ENCODE measurements around the gene RNF225. TPM values are rescaled to one million over a fixed set of nuclear protein-coding genes. Genes with fewer than 3 reads are reported as not detected.
"Not testable (repeated sequence)": the region's sequence is repeated elsewhere in the genome, so short reads cannot be mapped to it uniquely, and the experiment has no call there.

RNF225 gene
- total and polyA plus RNA-seq, 12 donors, result not detected

DNA sequence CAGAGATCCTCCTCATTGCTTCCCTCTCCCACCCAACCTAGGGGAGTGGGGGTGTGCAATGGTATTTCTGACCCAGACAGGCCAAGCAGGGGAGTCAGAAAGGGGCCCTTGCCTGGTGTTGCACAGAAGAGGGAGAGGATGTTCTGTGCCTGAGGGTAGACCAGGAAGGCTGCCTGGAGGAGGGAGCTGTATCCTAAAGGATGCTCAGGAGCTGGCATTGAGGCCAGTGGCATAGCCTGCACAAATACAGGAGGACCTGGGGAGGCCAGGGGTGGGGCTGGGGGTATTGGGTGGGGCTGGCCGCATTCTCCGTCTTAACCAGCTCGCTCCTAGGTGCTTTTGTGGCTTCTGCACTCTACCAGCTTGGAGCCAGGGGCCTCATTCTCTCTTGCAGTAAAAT lies 4.4 kb downstream of the RNF225 start:
- WGBS, 4 donors, result 92 to 98% (median 95%) methylated on average over 3 of the region's 3 CpGs
- peaks cover 11 to 19% of the 10 kb centered on the region in 2 donors for H3K4me1 ChIP-seq (replicated peaks in 1 of 2)
- H3K27me3 ChIP-seq, result peaks cover 4% of the 10 kb centered on the region
- DNase-seq, result peak in 1 of 7 donors; percentile 15
- H3K36me3 ChIP-seq (replicated peaks in 1 of 2), result peaks cover 0 to 1% of the 10 kb centered on the region in 2 donors
- H3K27ac ChIP-seq, result no peak overlapping the region
- H3K9me3 ChIP-seq (replicated peaks in 1 of 3), result no peaks in the 10 kb centered on the region
- TF ChIP-seq, protein P1, sequence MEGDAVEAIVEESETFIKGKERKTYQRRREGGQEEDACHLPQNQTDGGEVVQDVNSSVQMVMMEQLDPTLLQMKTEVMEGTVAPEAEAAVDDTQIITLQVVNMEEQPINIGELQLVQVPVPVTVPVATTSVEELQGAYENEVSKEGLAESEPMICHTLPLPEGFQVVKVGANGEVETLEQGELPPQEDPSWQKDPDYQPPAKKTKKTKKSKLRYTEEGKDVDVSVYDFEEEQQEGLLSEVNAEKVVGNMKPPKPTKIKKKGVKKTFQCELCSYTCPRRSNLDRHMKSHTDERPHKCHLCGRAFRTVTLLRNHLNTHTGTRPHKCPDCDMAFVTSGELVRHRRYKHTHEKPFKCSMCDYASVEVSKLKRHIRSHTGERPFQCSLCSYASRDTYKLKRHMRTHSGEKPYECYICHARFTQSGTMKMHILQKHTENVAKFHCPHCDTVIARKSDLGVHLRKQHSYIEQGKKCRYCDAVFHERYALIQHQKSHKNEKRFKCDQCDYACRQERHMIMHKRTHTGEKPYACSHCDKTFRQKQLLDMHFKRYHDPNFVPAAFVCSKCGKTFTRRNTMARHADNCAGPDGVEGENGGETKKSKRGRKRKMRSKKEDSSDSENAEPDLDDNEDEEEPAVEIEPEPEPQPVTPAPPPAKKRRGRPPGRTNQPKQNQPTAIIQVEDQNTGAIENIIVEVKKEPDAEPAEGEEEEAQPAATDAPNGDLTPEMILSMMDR (IDR thresholded peaks at IDR 0.05), result no peak
- no peak overlapping the region for H3K4me3 ChIP-seq
- intact Hi-C loops (cut with DNase I), result no loop called here

DNA sequence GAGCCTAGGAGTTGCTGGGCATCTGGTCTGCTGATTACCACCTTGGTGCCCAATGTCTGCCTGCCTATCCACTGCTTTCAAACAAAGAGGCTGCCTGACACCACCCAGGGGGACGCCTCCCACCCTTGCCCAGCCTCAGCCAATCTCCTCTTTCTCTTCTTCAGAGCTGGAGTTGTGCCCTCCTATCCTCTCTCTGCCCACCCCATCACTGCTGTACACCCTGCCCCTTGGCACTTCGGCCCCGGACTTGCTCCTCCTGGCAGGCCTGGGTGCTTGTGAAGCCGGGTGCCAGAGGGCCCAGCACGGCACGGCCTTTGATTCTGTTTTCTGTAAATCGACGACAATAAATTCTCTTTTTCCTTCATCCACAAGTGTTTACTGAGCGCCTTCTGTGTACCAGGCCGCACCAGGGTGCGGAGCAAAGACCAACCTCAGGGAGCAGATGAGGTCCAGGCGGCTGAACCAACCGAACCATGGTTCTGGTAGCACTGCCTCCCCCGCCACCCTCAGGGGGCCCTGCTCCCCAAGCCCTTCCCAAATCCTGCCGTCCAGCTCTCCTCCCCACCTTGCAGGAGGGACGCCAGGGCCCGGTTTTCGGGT lies 5.0 kb downstream of the RNF225 start:
- H3K4me1 ChIP-seq (replicated peaks in 1 of 2), result peaks cover 11 to 19% of the 10 kb centered on the region in 2 donors
- no peak for TF ChIP-seq POLR2A (IDR thresholded peaks at IDR 0.05)
- TF ChIP-seq, protein P1 (IDR thresholded peaks at IDR 0.05), result no peak
- H3K4me3 ChIP-seq, result peak overlapping the region in 2 of 4 donors; percentile 39 to 71
- peak overlapping the region in 1 of 5 donors; percentile 34 for H3K27ac ChIP-seq
- DNase-seq, result peak in 3 of 7 donors; percentile 20 to 69 (median 31)
- H3K9me3 ChIP-seq (replicated peaks in 1 of 3), result no peaks in the 10 kb centered on the region
- 59 to 76% (median 64%) methylated on average over 13 to 18 of the region's 18 CpGs for WGBS, 4 donors
- H3K36me3 ChIP-seq (replicated peaks in 1 of 2), result no peaks in the 10 kb centered on the region
- intact Hi-C loops (cut with DNase I), result no loop called here
- peaks cover 4% of the 10 kb centered on the region for H3K27me3 ChIP-seq

DNA sequence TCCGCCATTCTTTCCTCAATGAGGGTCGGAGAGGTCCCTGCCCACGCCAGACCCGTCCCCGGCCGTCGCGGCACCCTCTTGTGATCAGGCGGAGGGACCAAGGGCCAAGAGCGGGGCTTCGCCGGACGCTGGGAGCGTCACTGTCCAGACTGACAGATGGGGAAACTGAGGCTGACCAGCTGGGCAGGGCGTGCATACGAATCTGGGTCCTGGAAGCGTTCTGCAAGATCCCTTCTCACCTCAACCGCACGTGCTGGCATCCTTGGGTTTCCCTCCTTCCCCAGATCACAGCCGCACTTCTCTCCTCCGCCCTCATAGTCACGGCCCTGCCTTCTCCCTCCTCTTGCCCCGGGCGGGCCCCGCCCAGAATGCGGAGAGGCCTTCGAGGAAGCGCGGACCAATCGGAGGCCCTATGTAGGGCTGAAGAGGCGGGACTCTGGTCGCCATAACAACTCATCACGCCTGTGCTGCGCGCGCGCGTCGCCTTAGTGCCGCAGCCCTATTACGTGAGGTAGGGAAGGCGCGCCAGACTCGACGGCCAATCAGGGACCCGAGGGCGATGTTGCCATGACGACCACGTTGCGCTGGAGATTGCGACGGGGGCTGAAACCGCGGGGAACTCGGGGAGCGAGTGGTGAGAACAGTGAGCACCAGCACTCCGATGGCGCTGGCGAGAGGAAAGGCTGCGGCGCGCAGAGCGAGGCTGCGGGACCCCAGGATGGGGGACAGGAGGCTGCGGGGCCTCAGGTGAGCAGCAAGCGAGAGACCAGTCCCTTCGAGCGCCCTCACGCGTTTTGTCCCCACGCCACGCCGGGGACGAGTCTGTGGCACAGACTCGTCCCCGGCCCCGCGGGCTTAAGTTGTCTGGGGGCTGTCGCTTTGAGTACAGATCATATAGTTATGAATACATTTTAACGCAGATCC lies 5.7 kb downstream of the RNF225 start:
- DNase-seq, result peak; percentile 99 to 100 (median 100)
- peaks cover 4% of the 10 kb centered on the region for H3K27me3 ChIP-seq
- no peaks in the 10 kb centered on the region for H3K9me3 ChIP-seq (replicated peaks in 1 of 3)
- H3K4me1 ChIP-seq (replicated peaks in 1 of 2), result peaks cover 11 to 16% of the 10 kb centered on the region in 2 donors
- H3K27ac ChIP-seq, result peak overlapping the region in 4 of 5 donors; percentile 23 to 79 (median 54)
- WGBS, 4 donors, result 1 to 2% (median 1%) methylated on average over 33 to 80 of the region's 80 CpGs
- H3K36me3 ChIP-seq (replicated peaks in 1 of 2), result no peaks in the 10 kb centered on the region
- peak; percentile 41 to 86 for TF ChIP-seq POLR2A (IDR thresholded peaks at IDR 0.05)
- TF ChIP-seq, protein P1 (IDR thresholded peaks at IDR 0.05), result no peak
- peak overlapping the region in 2 of 4 donors; percentile 39 to 71 for H3K4me3 ChIP-seq
- intact Hi-C loops (cut with DNase I), result no loop called here

DNA sequence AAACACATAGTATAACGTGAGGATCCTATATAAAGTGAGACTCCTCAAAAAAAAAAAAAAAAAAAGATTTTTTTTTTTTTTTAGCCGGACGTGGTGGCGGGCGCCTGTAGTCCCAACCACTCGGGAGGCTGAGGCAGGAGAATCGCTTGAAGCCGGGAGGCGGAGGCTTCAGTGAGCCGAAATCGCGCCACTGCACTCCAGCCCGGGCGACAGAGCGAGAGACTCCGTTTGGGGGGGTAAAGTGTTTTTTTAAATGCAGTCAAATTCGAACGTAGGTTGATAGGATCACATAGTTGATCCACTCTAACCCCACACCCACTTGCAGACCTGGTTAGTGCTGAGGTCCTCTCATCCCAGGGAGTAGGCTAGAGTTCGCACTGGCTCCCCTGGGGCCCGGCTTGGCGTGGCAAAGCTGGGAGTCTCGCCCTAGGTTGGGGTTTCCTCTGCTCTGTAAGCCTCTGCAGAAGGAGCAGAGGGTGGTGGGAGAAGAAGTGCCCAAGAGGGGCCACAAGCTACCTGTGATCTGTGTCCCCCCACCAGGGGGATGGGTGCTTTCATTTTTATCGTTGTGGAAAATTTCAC lies 6.5 kb downstream of the RNF225 start:
- TF ChIP-seq POLR2A (IDR thresholded peaks at IDR 0.05), result no peak
- TF ChIP-seq, protein P1 (IDR thresholded peaks at IDR 0.05), result no peak
- intact Hi-C loops (cut with DNase I), result no loop called here
- Histone ChIP-seq H3K9me3 (replicated peaks in 1 of 3) (no peaks in the 10 kb centered on the region), H3K27ac (peak overlapping the region in 2 of 5 donors; percentile 33 to 79), H3K27me3 (peaks cover under 1% of the 10 kb centered on the region), H3K36me3 (replicated peaks in 1 of 2) (no peaks in the 10 kb centered on the region), H3K4me3 (peak overlapping the region in 2 of 4 donors; percentile 29 to 42), H3K4me1 (replicated peaks in 1 of 2) (peaks cover 11 to 16% of the 10 kb centered on the region in 2 donors)
- peak in 2 of 7 donors; percentile 13 to 20 for DNase-seq
- 24 to 40% (median 34%) methylated on average over 23 of the region's 23 CpGs for WGBS, 4 donors

DNA sequence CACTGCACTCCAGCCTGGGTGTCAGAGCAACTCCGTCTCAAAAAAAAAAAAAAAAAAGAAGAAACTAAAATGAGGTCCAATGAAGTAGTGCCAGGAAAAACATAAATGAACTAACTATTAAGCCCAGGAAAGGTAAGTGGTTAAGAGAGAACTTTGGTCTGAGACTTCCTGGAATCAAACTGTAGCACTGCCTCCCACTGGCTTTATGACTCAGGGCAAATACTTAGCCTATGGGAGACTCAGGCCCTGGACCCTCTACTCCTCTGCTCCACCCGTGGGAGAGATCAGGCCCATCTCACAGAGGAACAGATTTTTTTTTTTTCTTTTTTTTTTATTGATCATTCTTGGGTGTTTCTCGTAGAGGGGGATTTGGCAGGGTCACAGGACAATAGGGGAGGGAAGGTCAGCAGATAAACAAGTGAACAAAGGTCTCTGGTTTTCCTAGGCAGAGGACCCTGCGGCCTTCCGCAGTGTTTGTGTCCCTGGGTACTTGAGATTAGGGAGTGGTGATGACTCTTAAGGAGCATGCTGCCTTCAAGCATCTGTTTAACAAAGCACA lies 8.5 kb downstream of the RNF225 start:
- H3K9me3 ChIP-seq (replicated peaks in 1 of 3); DNase-seq; H3K36me3 ChIP-seq (replicated peaks in 1 of 2); H3K27me3 ChIP-seq; intact Hi-C loops (cut with DNase I); H3K27ac ChIP-seq; H3K4me3 ChIP-seq: not testable (repeated sequence)
- WGBS, 4 donors, result 76 to 85% (median 78%) methylated on average over 3 to 5 of the region's 5 CpGs
- peaks cover 15 to 26% of the 10 kb centered on the region in 2 donors for H3K4me1 ChIP-seq (replicated peaks in 1 of 2)
